ENCODE measurements around the gene HOTAIR. TPM values are rescaled to one million over a fixed set of nuclear protein-coding genes. Genes with fewer than 3 reads are reported as not detected.

HOTAIR gene
- total RNA-seq, 1 donor from 2014 or later = not detected

- no peak for TF ChIP-seq CTCF (IDR thresholded peaks at IDR 0.05)
- Mint-ChIP-seq H3K4me1 (peaks cover 21% of the 10 kb centered on the region), H3K27me3 (peaks cover 79% of the 10 kb centered on the region), H3K27ac (no peak overlapping the region), H3K36me3 (ENCODE audit: low read depth) (no peaks in the 10 kb centered on the region), H3K4me3 (no peak overlapping the region), H3K9me3 (no peaks in the 10 kb centered on the region)
- ATAC-seq (ENCODE audit: low read depth) (no peak), DNase-seq (no peak)
- ChIA-PET POLR2A (no interaction called here), CTCF (interaction anchor here (7.4 kb wide), 1 partner anchor 190 kb away, joined by 78 read pairs; the partner anchor contains the start of gene SMUG1)
- intact Hi-C loops (cut with micrococcal nuclease) = loop anchor here (10.0 kb wide), 2 partner anchors 248 to 392 kb away; partner anchors contain the start of gene CISTR
These were observed 27.6 kb upstream of the HOTAIR start for GRCh38 chr12:54002278-54002914.

DNA sequence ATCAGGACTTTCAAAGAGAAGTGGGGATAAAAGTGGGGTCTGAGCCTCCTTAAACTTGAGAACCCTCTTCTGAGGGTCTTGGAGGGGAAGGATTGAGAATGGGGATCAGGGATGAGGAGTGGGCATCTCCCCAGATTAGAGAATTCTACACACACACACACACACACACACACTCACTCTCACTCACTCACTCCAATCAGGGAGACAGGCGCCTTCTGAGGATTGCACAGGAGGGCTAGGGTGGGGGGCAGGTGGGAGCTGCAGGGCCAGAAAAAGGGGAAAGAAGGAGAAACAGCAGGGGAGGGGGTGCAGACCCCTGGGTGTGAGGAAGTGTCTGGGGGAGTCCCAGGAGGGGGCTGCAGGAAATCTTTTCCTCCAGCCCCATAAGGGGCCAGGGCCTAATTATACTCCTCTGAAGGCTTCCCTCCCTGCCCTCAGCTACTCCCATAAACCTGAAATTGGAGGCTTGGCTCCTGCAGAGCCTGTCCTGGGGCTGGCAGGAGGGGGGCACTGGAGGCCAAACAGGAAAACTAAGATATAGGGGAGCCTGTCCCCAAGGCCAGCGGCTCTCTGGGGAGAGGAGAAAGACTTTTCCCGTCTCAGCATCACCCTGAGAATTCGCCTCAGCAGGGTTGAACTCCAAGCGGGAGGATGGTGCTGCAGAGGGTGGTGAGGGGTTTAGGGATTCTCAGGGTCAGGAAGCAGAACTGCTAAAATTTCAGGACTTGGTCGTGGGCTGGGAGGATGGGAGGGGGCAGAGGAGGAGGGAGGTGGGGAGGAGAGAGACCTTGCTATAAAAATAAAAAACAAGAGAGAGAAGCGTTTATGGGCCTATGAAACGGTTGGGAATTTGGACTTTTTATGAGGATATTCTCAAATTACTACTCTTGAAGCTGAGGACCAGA lies 26.8 kb upstream of the HOTAIR start:
- peaks cover 78% of the 10 kb centered on the region for H3K27me3 Mint-ChIP-seq
- no peaks in the 10 kb centered on the region for H3K9me3 Mint-ChIP-seq
- intact Hi-C loops (cut with micrococcal nuclease) = loop anchor here (10.0 kb wide), 2 partner anchors 247 to 393 kb away; partner anchors contain the start of gene CISTR
- no peaks in the 10 kb centered on the region for H3K36me3 Mint-ChIP-seq (ENCODE audit: low read depth)
- ChIA-PET CTCF (no interaction called here), POLR2A (no interaction called here)
- no peak for DNase-seq
- no peak overlapping the region for H3K27ac Mint-ChIP-seq
- no peak overlapping the region for H3K4me3 Mint-ChIP-seq
- peaks cover 21% of the 10 kb centered on the region for H3K4me1 Mint-ChIP-seq
- ATAC-seq (ENCODE audit: low read depth) = no peak
- TF ChIP-seq CTCF (IDR thresholded peaks at IDR 0.05) = no peak

- Mint-ChIP-seq H3K27ac (peak within 1 kb of the TSS; percentile 24), H3K9me3 (no peaks in the 10 kb centered on the region), H3K36me3 (ENCODE audit: low read depth) (peaks cover 1% of the 10 kb centered on the region), H3K4me3 (no peak within 1 kb of the TSS), H3K27me3 (peaks cover 78% of the 10 kb centered on the region), H3K4me1 (peaks cover 21% of the 10 kb centered on the region)
- no peak for TF ChIP-seq CTCF (IDR thresholded peaks at IDR 0.05)
- DNase-seq (no peak), ATAC-seq (ENCODE audit: low read depth) (no peak)
- CTCF ChIA-PET = interaction anchor here (1.2 to 2.6 kb wide), 2 partner anchors 201 to 207 kb away, joined by 3 to 11 read pairs; no protein-coding TSS in a partner anchor
- POLR2A ChIA-PET = interaction anchor here (0.7 kb wide), 1 partner anchor 17 kb away, joined by 4 read pairs; no protein-coding TSS in a partner anchor
- intact Hi-C loops (cut with micrococcal nuclease) = loop anchor here (10.0 kb wide), 2 partner anchors 246 to 394 kb away; partner anchors contain the start of gene CISTR
These were observed 25.7 kb upstream of the HOTAIR start, which contains the start of gene HOXC9 for GRCh38 chr12:54000116-54001114. HOXC9 (plus strand) TSS chr12:54000161; CDS start chr12:54000189, 28 bp downstream.

DNA sequence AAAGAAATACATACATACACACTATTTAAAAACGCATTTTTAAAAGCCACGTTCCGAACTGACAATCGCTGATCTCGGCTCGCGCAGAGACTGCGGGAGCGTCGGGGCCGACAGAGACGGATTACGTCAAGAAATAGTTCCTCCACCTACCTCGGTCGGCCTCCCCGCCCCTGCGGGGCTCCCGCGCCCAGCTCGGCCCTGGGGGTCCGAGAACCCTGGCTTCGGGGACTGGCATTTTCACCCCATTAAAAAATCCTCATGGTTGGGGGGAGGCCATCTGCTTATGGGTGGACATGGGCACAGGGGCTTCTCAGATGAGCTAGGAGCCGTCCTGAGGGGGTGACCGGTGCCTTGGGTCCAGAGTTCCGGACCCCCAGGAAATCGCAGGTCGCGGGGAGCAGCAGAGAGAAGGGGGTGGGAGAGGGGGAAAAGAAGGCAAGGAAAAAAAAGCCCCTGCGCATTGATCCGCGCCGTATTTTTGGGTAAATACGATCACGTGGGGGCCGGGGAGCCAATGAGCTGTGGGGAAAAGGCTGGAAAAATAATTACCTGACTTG lies 24.9 kb upstream of the HOTAIR start:
- Mint-ChIP-seq H3K36me3 (ENCODE audit: low read depth) (peaks cover 1% of the 10 kb centered on the region), H3K27me3 (peaks cover 79% of the 10 kb centered on the region), H3K4me3 (no peak overlapping the region), H3K27ac (no peak overlapping the region), H3K9me3 (no peaks in the 10 kb centered on the region), H3K4me1 (peaks cover 28% of the 10 kb centered on the region)
- POLR2A ChIA-PET = interaction anchor here (0.7 kb wide), 1 partner anchor 18 kb away, joined by 4 read pairs; no protein-coding TSS in a partner anchor
- TF ChIP-seq CTCF (IDR thresholded peaks at IDR 0.05) = no peak
- CTCF ChIA-PET = interaction anchor here (1.2 to 2.6 kb wide), 2 partner anchors 202 to 208 kb away, joined by 3 to 11 read pairs; no protein-coding TSS in a partner anchor
- intact Hi-C loops (cut with micrococcal nuclease) = loop anchor here (5.0 to 10.0 kb wide), 4 partner anchors 33 to 395 kb away; partner anchors contain the start of genes CISTR, HOXC12 and HOXC5
- DNase-seq (no peak), ATAC-seq (ENCODE audit: low read depth) (no peak)

Data from activated B cell treated with CpG ODN at 0.5 μM for 24 hours (primary cell).